TTC549 (cell line): ENCODE data around the gene CCDC106.

Experiments used
- FAIRE-seq: peaks from 2 replicates; lab custom pipeline; 2012; peaks lifted over from hg19 to GRCh38; lab: Jason Lieb, UNC

CCDC106 gene

DNA sequence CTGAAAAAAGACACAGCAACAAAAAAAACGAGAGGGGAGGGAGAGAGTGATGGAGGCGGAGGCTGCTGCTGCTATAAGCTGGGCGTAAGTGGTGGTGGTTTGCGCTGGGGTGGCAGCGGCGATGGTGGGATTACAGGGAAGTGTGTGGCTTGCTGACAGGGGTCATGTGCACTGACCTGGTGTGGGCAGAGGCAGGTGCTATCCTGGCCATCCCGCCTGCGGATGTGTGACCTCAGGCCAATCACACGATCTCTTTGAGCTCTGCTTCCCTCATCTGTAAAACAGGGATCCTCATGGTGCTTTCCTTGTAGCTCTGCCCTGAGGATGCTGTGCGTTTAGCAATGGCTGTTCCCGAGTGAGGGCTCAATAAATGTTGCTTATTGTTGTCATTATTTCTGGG is 10.5 kb upstream of the CCDC106 start:
- FAIRE-seq = no peak

DNA sequence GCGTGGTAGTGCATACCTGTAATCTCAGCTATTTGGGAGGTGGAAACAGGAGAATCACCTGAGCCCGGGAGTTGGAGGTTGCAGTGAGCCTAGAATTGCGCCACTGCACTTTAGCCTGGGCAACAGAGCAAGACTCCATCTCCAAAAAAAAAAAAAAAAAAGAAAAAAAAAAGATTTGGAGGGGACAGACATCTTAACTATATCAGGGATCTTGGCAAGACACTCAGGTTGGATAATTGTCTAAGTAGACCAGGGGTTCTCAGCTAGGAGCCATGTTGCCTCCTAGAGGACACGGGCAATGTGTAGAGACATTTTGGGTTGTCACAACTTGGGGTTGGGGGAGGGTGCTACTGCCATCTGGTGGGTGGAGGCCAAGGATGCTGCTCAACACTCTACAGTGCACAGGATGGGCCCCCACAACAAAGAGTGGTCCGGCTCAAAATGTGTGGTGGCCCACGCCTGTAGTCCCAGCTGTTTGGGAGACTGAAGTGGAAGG is 9.1 kb upstream of the CCDC106 start:
- no peak for FAIRE-seq

DNA sequence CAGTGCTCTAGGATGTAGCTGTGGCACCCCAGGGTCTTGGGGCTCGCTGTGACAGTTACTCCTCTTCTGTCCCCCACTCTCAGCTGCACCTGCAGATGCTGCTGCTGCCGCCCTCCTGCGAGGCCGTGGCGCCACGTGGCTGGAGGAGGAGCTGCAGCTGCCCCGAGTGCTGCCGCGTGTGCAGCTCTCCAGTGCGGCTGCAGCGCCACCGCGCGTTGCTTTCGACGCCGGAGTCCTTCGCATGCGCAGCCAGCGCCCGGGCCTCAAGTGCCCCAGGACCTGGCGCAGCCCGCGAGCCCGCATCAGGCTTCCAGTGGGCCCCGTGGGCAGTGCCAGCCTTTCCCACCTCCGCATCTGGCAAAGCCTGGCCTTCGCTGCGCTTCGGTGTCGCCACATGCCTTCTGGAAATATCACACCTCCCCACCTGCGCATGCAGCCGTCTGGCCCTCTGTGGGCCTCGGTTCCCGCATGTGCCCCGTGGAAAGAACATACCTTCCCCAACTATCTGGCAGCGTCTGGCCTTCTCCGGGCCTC is 7.9 kb upstream of the CCDC106 start:
- no peak for FAIRE-seq

DNA sequence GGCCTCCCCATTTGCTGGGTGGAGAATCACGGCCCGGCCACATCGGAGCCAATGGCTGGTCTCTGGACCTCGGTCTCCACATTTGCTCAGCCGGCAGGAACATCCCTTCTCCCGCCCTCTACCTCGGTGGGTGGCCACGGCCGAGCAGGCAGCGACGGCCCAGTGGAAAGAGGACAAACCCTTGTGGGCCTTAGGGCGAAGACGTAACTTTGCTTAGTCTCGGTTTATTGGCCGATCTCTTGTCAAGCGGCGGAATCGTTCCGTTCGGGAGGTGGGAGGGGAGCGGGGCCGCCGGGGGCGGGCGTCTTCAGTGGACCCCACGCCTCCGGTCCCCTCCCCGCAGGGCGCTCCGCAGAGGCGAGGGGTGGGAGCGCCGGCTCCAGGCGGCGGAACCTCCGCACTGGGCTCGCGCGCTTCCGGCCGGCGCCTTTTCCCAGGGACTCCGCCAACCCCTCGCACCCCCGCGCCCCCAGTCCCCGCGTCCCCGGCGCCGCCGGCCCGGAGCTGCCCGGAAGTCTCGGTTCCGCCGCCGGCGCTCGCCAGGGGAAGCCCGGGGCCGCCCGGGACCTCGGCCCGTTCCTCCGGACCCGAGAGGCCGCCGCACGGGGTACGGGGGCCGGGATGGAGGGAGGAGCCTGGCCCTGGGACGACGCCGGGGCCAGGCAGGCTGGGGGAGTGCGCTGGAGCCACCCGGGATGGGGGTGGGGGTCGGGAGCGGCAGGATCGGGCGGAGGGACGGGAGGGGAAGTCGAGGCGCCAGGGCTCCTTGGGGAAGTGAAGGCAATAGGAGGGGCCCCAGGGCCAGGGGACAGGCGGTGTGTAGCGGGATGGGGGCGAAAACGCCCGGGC is 7.2 kb upstream of the CCDC106 start, which contains the start of gene ZNF580:
Gene ZNF580, plus strand, starts transcription at position 426 of the 849 bp plus-strand sequence. CDS start 1,507 bp downstream, outside the sequence.
- FAIRE-seq = no peak

DNA sequence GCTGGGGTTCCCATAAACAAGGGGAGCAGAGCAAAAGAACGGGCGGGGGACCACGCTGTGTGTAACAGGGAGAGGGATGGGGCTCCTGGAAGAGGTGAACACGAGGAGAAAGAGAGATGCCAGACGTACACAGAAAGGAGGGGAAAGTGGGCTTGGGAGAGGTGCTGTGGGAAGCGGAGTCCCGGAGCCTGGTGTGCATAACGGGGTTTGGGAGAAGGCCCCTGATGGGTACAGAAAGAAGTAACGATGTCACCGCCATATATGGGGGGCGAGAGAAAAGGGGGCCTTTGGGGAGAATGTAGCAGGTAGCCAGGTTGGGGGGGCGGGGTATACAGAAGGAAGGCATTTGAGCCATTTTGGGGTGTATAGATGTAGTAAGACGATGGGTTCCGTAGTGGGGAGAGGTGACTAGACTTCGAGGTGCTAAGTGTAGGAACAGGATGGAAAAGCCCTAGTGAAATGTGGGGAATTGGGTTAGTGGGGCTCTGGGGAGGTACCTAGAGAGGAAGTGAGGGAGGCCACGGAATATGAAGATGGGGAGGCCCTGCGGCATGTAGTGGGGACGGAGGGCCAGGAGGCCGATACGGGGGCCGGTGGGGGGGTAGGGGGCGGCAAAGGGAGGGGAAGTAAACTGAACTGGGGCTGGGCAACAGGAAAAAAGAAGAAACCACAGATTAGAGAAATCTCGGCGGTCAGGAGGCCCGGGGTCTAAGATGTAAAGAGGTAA is 6.4 kb upstream of the CCDC106 start:
- FAIRE-seq = no peak

DNA sequence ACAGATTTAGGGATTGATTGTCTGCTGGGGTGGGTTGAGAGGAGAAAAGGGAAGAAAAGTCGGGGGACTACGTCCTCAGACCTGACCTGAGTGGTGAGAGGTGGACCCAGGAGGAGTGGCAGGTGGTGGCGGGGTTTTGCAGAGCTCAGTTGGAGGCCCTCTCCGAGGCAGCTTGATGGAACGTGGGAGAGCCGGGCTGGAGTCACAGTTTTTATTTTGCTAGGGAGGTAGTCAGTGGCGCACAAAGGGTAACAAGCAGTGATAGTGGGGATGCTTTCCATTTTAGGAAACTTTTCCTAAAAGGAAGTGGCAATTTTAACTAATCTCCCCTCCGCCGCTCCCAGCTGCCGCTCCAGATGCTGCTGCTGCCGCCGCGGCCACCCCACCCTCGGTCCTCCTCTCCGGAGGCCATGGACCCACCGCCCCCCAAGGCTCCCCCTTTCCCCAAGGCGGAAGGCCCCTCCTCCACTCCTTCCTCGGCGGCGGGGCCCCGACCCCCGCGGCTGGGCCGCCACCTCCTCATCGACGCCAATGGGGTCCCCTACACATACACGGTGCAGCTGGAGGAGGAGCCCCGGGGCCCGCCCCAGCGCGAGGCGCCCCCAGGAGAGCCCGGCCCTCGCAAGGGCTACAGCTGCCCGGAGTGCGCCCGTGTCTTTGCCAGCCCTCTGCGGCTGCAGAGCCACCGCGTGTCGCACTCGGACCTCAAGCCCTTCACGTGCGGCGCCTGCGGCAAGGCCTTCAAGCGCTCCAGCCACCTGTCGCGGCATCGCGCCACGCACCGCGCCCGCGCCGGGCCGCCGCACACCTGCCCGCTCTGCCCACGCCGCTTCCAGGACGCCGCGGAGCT is 5.6 kb upstream of the CCDC106 start:
- no peak for FAIRE-seq

DNA sequence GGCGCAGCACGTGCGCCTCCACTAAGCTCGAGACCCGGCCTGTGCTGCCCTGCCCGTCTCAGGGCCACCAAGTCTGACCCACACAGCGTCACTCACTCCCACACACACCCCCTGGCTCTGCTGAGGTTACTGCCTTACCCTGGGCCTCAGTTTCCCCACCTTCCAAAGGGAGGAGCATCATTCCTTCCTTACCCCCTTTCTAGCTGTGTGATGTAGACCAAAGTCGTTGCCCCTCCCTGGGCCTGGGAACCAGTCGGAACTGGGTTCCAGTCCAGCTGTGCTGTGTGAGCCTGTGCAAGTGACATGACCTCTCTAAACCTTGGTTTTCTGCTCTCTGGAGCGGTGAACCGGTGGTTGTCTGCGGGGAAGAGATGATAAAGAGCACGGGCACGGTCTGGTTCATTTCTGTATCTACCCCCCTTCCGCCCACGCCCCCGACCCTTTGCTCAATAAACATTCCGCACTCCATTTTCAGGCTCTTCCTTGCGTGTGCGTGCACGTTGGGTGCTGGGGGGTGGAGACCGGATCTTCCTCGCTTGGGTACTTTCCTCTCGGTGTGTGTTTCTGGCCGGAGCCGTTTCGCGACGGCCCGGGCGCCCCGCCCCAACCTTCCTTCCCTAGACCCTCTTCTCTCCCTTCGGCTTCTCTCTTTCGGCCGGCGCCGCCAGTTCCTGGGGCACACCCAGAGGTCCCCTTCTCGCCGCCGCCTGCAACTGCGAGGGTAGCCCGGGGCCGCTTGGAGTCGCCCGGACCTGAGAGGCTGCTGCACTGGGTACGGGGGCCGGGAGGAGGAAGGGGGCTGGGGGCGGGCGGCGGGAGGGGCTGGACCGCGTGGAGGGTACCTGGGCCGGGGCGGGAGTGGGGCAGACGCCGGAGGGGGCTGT is 4.8 kb upstream of the CCDC106 start, which contains the start of gene ZNF581:
Gene ZNF581, plus strand, starts transcription at position 647 of the 884 bp plus-strand sequence. CDS start 923 bp downstream, outside the sequence.
- FAIRE-seq = no peak

DNA sequence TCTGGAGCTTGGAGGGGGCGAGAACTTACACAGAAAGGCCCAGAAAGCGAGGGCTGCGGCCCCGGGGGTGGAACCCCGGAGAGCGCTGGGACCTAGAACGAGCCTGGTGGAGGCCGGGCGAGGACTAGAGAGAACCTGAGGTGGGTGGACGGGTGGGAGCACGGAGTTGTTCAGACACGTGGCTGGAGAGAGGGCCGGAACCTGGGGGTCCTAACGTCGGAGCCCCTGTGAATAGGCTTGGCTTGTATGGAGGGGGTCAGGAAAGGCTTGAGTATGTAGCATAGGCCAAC is 4.2 kb upstream of the CCDC106 start:
- FAIRE-seq = no peak

DNA sequence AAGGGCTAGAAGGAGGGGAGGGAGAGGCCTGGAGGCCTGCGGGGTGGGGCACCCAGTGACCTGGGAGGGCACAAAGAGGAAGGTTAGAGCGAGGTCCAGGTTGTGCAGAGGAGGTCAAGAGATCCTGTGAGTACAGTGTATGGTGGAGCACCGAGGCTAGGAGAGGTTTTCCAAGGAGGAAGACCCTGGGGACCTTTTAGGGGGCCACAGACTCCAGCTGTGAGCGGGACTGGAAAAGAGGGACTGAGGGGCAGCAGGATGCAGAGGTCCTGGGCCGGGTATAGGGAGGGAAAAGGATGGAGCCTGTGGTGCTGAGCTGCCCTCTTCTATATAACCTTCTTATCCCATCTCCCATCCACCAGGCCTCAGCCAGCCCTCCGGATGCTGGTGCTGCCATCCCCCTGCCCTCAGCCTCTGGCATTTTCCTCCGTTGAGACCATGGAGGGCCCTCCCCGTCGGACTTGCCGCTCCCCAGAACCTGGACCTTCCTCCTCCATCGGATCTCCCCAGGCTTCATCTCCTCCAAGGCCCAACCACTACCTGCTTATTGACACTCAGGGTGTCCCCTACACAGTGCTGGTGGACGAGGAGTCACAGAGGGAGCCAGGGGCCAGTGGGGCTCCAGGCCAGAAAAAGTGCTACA is 3.7 kb upstream of the CCDC106 start:
- FAIRE-seq = no peak

DNA sequence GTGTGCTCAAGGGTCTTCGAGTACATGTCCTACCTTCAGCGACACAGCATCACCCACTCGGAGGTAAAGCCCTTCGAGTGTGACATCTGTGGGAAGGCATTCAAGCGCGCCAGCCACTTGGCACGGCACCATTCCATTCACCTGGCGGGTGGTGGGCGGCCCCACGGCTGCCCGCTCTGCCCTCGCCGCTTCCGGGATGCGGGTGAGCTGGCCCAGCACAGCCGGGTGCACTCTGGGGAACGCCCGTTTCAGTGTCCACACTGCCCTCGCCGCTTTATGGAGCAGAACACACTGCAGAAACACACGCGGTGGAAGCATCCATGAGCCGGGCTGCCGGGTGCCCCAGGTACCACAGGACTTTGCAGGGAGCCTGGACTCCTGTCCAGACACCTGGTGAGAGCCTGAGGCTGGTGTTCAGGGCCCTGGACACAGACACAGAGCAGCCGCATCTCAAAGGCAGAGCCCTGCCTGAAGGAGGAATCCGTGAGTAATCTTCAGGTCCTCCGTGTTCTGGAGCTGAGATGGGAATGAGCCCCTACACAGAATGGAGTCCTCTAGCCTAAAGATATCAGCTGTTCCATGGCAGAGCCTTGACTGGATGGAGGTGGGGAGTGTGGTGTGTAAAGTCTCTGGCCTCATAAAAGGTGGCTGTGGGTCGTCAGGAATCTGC is 3.0 kb upstream of the CCDC106 start:
- FAIRE-seq = no peak

DNA sequence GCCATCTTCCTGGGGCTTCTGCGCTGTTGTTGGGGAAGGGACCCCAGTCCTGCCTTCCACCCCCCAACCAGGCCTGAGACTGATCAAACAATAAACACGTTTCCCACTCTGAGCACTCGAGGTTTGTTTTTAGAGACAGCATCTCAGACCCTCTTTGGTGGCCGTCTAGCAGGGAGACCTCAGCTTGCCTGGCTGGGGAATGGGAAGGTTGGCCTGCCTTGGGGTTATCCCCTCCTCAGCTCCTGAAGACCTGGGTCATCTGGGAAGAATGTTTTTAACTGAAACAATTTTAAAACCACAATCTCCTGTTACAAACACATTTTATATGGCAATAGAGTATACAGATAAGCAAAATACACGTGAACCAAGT is 2.5 kb upstream of the CCDC106 start:
- no peak for FAIRE-seq

DNA sequence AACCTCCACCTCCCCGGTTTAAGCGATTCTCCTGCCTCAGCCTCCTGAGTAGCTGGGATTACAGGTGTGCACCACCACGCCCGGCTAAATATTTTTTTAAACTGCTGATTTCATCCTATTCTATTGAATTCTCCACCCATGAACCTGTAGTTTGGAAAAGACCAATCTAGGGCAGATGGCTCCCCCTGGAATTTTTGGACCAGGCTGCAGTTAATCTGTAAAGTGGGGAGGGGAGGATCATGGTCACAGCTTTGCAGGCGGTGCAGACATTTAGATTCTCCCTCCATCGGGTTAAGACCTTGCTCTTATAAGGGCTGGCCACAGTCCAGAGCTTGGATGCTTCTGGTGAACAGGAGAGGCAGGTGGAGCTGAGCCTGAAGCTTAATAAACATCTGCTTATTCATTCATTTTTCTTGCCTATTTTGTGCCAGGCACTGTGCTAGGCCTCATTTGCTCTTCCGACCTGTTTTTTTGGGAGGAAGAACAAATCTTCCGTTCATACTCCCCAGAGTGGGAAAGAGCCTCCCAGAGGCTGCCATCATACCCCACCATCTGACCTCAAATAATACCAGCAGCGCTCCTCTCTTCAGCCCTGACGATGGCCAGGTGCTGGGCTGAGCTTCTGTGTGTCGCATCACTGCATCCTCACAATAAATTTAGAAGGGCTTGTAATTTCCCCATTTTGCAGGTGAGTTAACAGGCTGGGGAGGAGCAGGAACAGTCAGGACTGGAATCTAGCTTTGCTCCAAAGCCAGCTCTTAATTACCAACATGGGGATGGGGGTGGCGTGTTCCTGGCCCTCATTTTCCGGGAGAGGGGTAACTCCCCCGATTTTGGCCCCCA is 902 bp upstream of the CCDC106 start:
- no peak for FAIRE-seq

DNA sequence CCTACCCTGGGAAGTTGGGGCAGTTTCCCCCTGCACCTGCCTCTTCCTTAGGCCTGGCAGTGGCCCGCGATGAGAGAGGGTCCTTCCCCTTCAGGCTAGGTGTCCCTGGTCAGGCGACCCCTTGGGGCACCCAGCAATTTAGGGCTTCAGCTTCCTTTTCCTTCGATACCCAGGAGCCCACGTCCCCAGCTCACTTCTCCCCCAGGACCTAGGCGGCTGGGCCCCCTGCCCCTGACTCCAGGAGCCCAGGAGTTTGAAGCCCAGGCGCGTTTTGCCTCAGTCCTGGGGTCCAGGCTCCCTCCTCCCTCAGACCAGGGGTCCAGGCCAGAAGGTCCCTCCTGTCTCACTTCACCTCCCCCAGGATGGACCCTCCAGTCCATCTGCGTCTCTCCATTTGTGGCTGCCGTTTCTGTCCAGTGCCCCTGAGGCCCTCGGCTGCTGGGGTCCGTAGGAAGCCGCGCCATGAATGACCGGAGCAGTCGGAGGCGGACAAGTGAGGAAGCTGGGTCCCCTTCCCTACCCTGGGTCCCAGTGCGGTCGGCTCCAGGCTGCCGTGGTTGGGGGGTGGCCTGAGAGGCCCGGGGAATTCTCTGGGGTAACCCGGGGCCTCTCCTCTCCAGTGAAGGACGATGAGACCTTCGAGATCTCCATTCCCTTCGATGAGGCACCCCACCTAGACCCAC is 714 bp downstream of the CCDC106 start:
- FAIRE-seq = no peak

DNA sequence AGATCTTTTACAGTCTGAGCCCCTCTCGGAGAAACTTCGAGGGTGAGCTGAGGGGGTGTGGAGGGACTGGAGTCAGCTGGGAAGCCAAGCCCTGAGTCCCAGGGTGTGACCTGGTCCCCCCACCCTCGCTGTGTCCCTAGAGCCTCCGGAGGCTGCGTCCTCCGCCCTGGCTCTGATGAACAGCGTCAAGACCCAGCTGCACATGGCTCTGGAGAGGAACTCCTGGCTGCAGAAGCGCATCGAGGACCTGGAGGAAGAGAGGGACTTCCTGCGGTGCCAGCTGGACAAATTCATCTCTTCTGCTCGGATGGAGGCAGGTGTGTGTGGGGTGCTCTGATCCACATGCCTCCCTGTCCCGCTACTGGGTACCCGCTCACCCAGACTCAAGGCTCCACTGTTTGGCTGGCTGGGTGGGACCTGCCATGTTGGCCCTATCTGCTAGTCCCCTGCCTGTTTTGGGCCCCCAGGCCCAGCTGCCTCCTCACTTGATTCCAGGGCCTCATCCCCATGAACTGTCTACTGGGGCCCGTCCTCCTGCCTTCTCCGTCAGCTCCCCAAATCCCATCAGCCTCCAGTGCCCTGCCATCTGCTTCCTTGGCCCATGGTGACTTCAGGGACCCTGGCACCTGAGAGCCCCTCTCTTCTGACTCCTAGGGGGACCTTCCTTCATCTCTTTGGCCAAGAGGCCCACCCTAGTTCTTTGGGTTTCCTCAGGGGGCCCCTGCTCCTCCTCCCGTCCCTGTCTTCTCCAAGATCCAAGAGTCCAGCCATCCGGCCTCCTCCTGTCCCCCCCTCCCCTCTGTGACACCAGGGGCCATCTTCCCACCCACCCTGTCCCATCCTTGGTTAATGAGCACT is 1.5 kb downstream of the CCDC106 start:
- FAIRE-seq = no peak

DNA sequence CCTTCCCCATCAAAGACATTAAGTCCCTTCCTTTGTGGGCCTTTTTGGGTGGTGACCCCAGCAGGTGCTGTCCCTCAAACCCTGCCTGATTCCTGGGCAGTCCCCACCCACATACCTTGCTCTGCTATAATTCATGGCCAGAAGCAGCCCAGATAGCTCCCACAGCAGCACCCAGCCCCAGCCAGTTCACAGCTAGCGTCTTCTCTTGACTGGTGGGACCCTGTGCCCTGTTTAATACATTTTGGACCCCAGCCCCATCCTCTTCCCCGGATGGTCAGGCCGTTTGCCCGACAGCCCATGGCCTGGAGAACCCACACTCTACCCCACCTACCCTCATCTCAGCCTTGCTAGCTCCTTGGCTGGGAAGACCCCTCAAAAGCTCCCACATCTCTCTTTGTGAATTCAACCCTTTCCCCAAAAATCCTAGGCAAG is 2.1 kb downstream of the CCDC106 start:
- no peak for FAIRE-seq

DNA sequence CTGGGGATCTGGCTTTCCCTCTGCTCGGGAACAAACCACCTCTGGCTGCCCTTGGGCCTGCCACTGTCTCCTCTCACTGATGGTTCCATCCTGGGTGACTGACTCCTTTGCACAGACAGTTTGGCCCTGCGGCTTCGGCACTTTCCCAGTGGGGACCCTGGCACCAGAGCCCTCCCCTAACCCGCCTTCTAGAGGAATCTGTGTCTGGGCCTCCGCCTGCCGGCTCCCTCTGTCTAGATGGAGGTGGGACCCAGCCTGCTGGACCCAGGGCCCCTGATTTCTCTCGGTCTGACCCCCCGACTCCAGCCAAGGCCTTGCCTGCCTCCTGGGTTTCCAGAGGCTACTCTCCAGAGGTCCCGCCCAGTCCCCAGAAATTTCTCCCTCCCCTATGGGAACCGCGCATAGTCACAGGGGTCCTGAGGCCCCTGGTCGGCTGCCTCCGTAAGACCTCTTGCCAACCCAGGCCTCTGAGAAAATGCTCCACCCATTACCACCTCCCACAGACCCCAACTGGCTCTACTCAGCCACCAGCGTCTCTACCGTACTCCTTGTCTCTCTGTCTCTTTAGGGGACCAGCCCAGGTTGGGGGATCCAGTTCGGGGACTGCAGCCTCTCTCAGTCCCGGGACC is 2.7 kb downstream of the CCDC106 start:
- FAIRE-seq = no peak

DNA sequence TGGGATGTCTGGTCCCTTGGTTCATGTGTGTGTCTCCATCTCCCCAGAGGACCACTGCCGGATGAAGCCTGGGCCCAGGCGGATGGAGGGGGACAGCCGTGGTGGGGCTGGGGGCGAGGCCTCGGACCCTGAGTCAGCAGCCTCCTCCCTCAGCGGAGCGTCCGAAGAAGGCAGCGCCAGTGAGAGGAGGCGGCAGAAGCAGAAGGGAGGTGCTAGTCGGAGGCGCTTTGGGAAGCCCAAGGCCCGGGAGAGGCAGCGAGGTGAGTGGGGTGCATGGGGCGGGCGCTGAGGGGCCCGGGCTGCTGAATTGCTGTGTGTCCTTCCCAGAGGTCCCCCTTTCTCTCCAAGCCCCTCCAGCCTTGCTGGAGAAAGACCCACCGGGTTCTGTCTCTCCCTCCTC is 3.2 kb downstream of the CCDC106 start:
- FAIRE-seq = no peak
